GM18498 (cell line): ENCODE data around the gene FCGBP.
"Not testable (repeated sequence)": the region's sequence is repeated elsewhere in the genome, so short reads cannot be mapped to it uniquely, and the experiment has no call there.

Experiments
- ATAC-seq: cut with Tn5 transposase; IDR thresholded peaks from one replicate; pipeline ENCODE4 v1.9.1; 2021; ENCODE audit warnings: mild to moderate bottlenecking, moderate library complexity; ENCODE audit not compliant: unreplicated experiment

The FCGBP gene

GRCh38 chr19:39919976-39920375, 14.5 kb downstream of the FCGBP start:
- no peak for ATAC-seq

- no peak for ATAC-seq
Measured at GRCh38 chr19:39918183-39918651, 16.2 kb downstream of the FCGBP start.

DNA sequence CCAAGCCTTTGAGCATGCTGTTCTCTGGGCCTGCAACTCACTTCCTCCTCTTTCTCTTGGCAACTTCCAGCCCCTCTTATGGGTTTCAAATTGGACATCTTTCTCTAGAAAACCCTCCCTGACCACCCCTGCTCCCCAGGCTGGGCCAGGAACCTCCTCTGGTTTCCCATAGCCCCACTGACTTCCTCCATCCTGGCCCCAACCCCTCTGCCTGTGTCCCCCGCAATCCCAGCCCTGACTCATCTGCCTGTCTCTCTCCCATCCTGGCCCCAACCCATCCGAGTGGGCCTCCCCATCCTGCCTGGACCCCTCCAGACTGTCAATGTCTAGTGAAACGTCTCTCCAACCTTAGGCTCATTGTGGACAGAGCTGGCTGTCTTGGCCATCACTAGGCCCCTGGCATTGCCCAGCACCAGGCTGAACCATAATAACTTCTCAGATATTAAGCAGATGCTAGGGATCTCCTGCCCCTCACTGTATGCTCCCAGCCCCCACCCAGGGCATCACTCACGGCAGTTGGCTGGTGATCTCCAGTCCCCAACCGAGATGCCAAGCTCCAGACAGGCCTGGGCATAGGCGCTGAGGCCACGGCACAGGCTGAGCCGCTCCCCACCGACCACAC, 16.8 kb downstream of the FCGBP start:
- ATAC-seq = no peak

DNA sequence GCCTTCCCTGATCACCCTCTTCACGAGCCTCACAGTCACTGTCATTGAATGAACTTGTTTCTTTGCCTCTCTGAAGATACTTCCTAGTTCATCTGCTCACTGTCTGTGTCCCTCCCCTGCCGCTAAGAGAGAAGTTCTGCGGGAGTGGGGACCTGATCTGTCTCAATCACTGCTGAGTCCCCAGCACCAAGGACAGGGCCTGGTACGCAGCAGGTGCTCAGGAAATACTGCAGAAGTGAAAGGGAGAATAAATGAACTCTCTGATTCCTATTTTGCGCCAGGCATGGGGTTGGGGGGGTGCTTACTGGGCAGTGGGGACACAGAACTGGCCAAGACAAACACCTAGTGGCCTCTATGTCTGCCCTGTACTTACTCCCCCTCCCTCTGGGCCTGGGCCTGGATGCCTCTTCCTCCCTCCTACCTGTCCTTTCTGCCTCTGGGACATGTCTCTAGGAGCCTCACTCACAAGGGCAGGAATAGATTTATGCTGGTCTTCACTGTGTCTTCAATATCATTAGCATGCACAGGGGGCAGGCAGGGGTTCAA, 17.5 kb downstream of the FCGBP start:
- no peak for ATAC-seq

DNA sequence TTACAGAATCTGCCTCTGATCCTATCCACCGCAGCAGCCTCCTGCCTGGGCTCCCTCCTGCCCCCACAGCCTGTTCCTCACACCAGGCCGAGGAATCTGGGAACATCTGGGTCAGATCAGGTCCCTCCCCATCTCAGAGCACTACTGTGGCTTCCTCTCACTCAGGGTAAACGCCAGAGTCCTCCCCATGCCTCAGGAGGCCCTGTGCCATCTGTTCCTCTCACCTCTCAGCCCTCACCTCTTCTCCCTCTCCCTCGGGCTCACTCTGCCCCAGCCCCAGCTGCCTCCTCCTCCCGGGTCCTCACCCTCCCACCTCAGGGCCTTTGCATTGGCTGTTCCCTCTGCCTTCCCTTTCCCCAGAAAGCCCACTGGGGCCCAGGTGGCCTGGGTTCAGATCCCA, 18.2 kb downstream of the FCGBP start:
- ATAC-seq = no peak

DNA sequence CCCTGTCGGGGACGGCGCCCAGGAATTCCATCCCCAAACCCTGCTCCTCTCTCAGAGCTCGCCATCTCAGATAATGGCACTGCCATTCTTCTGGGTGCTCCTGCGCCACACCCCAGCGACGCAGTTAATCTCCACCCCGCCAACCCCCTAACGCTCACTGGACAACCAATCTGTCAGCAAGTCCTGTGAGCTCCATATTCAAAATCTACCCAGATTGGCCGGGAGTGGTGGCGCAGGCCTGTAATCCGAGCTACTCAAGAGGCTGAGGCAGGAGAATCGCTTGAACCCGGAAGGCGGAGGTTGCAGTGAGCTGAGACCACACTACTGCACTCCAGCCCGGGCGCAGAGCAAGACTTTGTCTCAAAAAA, 18.6 kb downstream of the FCGBP start:
- ATAC-seq = no peak

DNA sequence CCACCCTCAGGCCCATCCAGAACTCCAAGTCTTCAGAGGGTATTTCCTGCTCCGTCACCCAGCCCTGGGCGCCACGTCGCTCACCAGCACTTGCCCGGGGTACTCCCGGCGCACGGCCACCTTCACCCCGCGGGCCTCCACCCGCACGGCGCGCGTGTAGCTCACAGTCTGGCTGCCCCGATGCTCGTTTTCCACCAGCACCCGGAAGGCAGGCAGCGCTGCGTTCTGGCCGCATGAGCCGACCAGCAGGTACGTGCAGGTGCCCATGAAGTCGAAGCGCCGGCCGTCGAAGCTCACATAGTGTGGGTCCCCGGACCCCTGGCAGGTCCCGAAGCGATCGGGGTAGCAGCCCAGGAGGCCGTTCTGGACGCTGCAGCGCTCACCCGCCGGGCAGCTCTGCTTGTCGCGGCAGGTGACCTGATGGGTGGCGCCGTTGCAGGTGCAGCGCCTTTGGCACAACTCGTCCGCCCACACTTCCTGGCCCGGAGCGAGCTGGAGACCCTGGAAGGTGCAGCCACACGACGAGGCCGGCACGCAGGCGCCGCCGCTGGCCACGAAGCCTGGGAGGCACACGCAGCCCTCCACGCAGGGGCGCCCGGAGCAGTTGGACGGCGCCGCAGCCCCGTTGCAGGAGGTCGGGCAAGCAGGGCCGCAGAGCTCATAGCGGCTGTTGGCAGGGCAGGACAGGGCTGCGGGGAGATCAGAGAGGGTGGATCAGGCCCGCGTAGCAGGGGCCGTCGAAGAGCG, 19.2 kb downstream of the FCGBP start:
- no peak for ATAC-seq

GRCh38 chr19:39913682-39914333, 20.6 kb downstream of the FCGBP start:
- ATAC-seq = no peak

GRCh38 chr19:39908803-39909202, 25.6 kb downstream of the FCGBP start:
- no peak for ATAC-seq

GRCh38 chr19:39906820-39907611, 27.4 kb downstream of the FCGBP start:
- no peak for ATAC-seq

DNA sequence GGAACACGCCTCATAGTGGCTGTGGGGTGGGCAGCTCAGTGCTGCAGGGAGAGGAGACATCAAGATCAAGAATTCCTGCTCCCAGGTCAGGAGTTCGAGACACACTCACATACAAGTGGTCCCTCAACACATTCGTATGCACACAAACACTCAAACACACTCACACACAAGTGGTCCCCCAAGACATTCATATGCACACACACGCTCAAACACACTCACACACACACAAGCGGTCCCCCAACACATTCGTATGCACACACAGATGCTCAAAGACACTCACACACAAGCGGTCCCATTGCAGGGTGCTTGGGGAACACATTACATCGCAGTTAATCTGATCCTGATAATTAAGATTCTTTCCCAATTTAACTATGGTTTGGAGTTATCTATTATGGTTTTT, 28.2 kb downstream of the FCGBP start:
- no peak for ATAC-seq

- not testable (repeated sequence) for ATAC-seq
Measured at GRCh38 chr19:39903486-39904091, 30.8 kb downstream of the FCGBP start.

- ATAC-seq = not testable (repeated sequence)
Measured at GRCh38 chr19:39902326-39902725, 32.1 kb downstream of the FCGBP start.

GRCh38 chr19:39901681-39902080, 32.8 kb downstream of the FCGBP start:
- ATAC-seq = not testable (repeated sequence)

DNA sequence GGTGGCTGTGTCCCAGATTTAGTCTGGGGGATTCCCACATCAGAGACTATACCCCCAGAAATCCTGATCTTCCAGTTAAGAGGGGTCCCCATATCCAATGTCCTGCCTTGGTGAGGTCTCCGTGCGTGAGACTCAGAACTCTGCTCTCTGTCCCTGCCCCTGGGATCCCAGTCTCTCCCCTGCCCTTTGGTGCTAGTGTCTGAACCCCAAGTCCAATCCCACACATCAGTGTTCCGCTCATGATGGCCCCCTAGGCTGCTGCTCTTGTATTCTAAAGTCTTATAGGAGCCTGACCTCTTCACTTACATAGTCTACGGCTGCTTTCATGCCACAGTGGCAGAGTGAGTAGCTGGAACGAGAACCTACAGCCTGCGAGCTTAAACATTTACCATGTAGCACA, 35.6 kb downstream of the FCGBP start:
- not testable (repeated sequence) for ATAC-seq

GRCh38 chr19:39897511-39898245, 36.8 kb downstream of the FCGBP start:
- ATAC-seq = not testable (repeated sequence)

DNA sequence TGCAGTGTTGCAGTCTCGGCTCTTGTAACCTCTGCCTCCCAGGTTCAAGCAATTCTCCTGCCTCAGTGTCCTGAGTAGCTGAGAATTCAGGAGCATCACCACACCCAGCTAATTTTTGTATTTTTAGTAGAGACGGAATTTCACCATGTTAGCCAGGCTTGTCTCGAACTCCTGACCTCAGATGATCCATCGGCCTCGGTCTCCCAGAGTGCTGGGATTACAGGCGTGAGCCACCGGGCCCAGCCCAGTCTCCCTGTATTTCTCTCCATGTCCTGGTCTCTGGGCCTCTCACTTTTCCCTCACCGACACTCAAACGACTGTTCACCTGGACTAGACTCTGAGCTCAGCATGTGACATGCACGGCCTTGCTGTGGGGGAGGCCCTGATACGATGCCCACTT, 39.3 kb downstream of the FCGBP start:
- ATAC-seq = not testable (repeated sequence)

GRCh38 chr19:39894236-39894606, 40.2 kb downstream of the FCGBP start:
- ATAC-seq = not testable (repeated sequence)

DNA sequence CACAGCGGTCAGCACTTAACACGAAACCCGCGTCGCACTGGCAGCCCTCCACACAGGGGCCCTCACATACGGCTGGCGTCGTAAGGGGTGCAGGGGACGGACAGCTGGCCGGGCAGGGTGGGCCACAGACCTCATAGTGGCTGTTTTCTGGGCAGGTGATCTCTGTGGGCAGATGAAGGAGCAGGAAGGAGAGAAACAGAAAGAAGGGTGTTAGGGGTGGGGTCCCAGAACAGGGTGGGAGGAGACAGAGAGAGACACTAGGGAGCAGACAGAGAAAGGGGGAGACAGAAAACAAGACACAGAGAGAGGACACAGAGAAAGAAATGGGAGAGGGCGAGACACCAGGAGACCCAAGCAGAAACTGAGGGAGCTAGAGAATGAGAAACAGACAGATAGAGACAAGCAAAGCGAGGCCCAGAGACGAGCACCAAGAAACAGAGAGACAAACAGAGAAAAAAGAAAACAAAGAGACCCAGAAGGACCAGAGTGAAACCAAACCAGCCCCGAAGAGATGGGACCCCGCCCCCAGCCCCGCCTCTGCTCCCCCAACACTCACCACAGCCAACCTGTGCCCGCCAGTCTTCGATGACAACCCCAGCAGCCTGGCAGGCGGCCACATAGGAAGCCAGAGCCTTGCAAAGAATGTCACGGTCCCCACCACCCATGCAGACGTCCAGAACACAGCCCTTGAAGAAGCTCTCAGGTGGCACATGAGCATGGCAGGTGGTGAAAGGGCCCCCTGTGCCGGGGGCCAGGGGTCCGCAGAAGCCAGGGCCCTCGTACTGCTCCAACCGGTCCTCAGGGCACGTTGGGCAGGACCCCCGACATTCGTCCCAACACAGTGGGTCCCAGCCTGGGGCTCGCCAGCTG, 40.8 kb downstream of the FCGBP start:
- ATAC-seq = not testable (repeated sequence)
